ENCODE results near the gene OSBPL5.
"Not testable (repeated sequence)": the region's sequence is repeated elsewhere in the genome, so short reads cannot be mapped to it uniquely, and the experiment has no call there.

OSBPL5 gene

DNA sequence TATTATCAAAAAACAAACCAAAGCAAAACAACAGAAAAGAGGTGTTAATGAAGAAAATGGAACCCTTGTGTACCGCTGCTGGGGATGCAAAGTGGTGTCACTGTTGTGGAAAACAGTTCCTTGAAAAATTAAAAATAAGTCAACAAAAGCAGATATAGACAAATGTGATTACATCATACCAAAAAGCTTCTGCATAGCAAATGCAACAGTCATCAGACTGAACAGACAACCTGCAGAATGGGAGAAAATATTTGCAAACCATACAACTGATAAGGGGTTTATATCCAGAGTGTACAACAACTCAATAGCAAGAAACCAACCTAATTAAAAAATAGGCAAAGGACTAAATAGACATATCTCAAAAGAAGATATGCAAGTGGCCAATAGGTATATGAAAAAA is 85.0 kb downstream of the OSBPL5 start:
- DNase-seq, result no peak

DNA sequence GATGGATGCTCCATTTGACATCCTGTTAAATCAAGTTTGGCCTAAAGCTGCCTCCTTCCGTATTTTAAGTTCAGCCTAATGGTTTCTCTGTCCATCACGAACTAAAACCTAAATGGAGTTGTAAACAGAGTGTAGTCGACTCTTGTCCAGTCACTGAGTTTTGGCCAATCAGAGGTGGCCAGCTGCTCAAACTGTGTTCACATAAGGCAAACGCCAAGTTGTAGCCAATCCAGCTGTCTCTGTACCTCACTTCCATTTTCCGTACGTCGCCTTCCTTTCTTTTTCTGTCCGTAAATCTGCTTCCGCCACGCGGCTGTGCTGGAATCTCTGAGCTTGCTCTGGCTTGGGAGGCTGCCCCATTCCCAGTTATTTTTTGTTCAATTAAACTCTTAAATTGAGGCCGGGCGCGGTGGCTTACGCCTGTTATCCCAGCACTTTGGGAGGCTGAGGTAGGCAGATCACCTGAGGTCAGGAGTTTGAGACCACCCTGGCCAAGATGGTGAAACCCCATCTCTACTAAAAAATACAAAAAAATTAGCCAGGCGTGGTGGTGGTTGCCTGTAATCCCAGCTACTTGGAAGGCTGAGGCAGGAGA is 87.2 kb downstream of the OSBPL5 start:
- DNase-seq, result no peak

DNA sequence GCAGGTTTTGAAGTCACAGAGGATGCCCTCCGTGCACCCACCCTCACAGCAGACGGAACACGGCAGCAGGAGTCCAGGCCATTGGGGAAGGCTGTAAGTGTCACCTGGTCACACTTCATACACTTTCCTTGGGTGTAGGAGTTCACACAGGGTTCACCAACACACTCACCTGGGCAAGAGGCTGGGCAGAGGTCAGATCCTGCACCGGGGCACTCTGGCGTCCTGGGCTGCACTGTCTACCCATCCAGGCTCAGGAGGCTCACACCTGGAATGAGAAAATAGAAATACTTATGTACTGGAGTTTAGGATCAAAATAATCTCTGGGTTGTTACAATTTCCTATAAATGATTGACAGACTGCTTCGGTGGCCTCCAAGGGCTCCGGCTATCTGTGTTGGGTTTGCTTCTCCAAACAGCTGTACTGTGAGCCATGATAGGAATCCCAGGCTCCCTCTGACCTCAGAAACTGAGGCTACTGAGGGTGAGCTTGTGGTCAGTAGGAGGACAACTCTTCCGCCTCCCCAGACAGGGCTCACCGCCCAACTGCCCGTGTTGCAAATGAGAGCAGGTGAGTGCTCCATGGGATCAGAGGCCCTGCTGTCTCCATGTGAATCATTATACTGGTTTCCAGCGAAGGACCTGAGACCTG is 87.8 kb downstream of the OSBPL5 start:
- DNase-seq, result no peak

DNA sequence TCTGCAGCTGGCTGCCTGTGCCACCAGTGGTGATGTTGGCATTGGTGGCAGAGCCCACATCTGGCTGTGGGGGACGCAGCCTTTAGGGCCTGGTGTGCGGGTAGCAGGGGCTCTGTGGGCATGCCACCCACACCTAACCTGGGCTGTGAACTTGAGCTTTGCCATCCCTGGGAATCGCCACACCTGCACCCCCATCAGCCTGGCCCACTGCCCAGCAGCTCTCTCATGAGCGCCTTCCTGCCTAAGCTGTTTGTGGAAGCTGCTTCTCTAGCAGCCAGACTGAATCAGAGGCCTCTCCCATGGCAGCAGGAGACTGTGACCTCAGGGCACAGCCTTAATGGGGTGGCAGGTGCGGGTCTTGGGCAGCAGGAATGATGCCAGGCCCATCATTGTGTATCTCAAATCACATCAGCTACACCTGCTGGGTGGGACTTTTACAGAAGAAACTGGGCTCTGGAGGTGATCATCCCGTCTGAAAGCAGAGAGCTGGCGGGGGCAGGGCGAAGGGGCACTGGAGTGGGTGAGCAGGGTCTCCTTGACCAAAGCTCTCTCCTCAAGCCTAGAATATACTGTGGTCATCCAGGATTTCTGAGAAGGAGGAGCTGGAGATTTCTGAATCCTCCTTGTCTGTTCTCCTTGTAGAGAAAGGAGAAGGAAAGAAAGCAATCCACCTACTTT is 90.1 kb downstream of the OSBPL5 start:
- DNase-seq, result no peak

- DNase-seq, result no peak
These were observed 92.1 kb downstream of the OSBPL5 start for GRCh38 chr11:3073029-3073435.

- no peak for DNase-seq
These were observed 95.7 kb downstream of the OSBPL5 start for GRCh38 chr11:3069425-3069824.

DNA sequence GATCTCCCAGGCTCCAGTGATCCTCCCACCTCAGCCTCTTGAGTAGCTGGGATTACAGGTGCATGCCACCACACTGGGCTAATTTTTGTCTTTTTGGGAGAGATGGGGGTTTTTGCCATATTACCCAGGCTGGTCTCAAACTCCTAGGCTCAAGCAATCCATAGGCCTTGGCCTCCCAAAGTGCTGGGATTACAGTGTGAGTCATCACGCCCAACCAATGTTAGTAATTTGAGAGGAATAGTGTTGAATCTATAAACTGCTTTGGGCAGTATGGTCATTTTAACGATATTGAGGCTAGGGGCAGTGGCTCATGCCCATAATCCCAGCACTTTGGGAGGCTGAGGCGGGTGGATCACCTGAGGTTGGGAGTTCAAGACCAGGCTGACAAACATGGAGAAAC is 98.8 kb downstream of the OSBPL5 start:
- DNase-seq, result not testable (repeated sequence)

- not testable (repeated sequence) for DNase-seq
These were observed 100.4 kb downstream of the OSBPL5 start for GRCh38 chr11:3064709-3065108.

- DNase-seq, result not testable (repeated sequence)
These were observed 101.2 kb downstream of the OSBPL5 start for GRCh38 chr11:3063876-3064275.

GRCh38 chr11:3063432-3063831 is 101.7 kb downstream of the OSBPL5 start:
- DNase-seq, result not testable (repeated sequence)

- DNase-seq, result no peak
These were observed 104.6 kb downstream of the OSBPL5 start for GRCh38 chr11:3060436-3061025.

DNA sequence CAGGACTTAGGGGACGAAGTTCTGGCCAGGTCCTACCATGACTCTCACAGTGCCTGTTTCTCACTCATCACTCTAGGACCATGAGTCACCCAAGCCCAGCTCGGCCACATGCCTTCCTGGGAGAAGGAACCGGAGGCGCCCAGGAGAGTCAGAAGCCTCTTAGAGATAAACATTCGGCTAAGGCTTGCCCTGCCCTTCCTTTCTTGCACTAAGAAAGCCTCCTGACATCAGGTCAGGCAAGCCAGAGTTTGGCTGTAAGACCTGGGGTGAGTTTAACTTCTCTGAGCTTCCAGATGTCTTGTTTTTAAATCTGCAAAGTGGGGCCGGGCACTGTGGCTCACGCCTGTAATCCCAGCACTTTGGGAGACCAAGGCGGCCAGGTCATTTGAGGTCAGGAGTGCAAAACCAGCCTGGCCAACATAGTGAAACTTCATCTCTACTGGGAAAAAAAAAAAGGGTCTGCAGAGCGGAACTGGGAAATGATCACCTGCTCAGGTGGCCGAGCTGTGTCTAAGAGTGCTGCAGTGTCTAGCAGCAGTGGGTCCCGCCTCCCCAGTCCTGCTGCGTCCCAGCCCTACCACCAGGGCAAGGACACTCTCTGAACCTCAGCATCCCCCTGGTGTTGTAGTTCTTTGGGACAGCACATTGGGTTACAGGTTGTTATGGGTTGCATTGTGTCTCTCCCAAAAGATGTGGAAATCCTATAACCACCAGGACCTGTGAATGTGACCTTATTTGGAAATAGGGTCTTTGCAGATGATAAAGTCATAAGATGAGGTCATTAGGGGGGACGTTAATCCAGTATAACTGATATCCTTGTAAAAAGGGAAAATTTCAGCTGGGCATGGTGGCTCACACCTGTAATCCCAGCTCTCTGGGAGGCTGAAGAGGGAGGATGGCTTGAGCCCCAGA is 106.1 kb downstream of the OSBPL5 start:
- DNase-seq, result no peak

DNA sequence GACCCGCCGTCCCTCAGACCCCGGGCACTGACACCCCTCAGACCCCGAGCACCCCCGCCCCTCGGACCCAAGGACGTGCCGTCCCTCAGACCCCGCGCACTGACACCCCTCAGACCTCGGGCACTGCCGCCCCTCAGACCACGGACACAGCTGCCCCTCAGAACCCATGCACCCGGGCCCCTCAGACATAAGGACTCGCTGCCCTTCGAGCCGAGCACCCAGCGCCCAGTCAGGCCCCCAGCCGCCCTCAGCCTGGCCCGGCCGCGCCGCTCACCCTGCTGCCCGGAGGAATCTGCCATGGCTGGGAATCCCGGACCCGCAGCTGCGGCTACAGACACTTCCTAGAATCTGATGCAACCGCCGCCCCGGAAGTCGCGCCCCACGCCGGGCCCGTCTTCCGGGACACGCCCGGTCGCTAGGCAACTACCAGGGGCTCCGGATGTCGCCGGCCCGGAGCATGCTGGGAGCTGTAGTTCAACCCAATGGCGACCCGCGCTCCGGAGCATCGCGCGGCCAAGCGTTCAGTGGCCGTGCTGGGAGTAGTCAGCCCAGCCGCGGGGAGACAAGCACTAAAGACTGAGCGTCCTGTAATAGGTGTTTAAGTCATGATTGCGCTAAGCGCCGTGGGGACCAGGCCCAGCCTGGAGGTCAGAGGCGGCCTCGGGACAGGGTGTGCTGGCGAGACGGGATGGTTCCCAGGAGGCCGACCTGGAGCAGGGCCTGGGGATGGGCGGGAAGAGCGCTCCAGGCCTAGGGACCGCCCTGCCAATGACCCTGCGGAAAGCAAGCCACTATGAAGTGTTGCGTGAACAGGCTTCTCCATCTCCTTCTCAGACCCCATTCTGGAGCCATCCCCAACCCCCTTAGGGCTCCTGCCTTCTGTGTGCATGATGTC is 107.8 kb downstream of the OSBPL5 start, which contains the start of gene CARS1:
TSS of gene CARS1 (minus strand) at position 355 of the 895 bp plus-strand sequence. CDS start at position 299, 56 bp downstream.
- DNase-seq, result peak; percentile 95

GRCh38 chr11:3056296-3057068 is 108.6 kb downstream of the OSBPL5 start:
- DNase-seq, result peak; percentile 29

DNA sequence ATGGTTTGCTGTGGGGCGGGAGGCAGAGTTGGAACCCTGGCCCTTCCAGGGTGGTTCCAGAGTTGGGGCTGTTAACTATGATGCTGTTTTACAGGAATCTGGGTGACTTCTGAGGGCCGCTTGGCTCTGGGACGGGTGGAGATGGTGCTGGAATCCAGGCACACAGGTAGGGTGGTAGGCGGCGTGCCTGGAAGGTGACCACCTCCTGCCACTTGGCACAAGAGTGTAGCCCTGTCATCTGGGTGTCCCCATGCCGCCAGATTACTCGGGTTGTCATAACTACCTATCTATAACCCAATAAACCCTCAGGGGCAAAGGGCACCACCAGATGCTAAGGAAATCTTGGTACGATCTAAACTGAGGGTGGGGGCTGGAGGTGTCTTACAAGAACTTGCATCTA is 109.2 kb downstream of the OSBPL5 start:
- no peak for DNase-seq

- DNase-seq, result no peak
These were observed 112.5 kb downstream of the OSBPL5 start for GRCh38 chr11:3052567-3052966.

GRCh38 chr11:3052109-3052479 is 113.0 kb downstream of the OSBPL5 start:
- no peak for DNase-seq

DNA sequence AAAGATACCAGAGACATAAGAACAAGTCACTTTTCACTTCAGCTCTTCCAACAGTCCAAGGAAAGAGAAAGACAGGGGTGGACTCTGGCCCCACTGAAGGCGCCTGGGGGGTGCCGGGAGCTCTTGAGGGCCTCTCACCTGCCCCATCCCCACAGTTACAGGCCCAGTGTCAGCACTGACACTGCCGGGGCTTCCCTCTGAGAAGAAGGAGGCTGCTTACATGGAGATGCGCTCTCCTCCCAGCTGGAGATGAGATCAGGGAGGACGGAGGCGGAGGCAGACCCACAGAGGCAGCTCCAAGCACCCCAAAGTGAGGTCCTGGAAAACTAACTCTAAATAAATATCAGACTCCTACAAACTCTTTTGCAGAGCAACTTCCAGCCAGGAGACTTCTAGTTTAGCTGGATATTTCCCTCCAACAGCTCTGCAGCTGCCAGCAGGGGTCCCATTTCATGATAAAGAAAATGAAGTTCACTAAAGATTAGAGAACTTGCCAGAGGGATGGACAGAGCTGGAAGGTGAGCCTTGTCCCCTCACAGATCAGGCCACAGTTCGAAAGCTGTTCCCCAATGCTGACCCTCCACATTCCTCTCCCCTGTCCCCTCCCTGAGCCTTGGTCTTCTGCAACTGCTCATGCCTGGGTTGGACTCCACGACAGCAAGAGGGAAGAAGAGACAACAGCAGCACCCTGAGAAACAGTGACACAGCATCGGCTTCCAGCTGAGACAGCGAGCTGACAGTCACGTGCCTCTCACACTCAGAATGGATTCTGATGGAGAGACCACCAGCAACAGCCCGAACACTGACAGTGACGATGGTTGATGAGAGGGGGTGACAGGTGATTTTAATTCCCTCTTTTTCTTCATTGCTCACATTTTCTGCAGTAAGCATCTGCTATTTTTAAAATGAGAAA is 113.7 kb downstream of the OSBPL5 start:
- no peak for DNase-seq

GRCh38 chr11:3050386-3051195 is 114.5 kb downstream of the OSBPL5 start:
- DNase-seq, result no peak
